GM12892 (cell line): ENCODE results near the gene TRABD2B.
"Not testable (repeated sequence)": the region's sequence is repeated elsewhere in the genome, so short reads cannot be mapped to it uniquely, and the experiment has no call there.

Experiments
- DNase-seq: peaks from one replicate; pipeline ENCODE4 v3.0.0; 2011; ENCODE audit not compliant: insufficient read length
- FAIRE-seq: peaks from 2 replicates; lab custom pipeline; 2011; peaks lifted over from hg19 to GRCh38; lab: Jason Lieb, UNC
- POLR2A ChIP-seq: IDR thresholded peaks from 2 replicates; pipeline ENCODE4 v1.6.1; 2011; ENCODE audit warnings: low read depth, low read length, control low read depth
- POLR2AphosphoS5 ChIP-seq: IDR thresholded peaks from 2 replicates; pipeline ENCODE4 v1.6.1; 2011; ENCODE audit warnings: low read depth, low read length, control low read depth
- TAF1 ChIP-seq: IDR thresholded peaks from 2 replicates; pipeline ENCODE4 v1.6.1; 2011; ENCODE audit warnings: low read depth, mild to moderate bottlenecking, control low read depth, low read length, borderline replicate concordance

TRABD2B gene

GRCh38 chr1:47971385-47972160 is 25.6 kb downstream of the TRABD2B start:
- TF ChIP-seq TAF1 (no peak), POLR2AphosphoS5 (no peak), POLR2A (no peak)
- no peak for FAIRE-seq
- DNase-seq: no peak

GRCh38 chr1:47970882-47971281 is 26.3 kb downstream of the TRABD2B start:
- DNase-seq: no peak
- FAIRE-seq: no peak
- TF ChIP-seq POLR2AphosphoS5: no peak
- TF ChIP-seq TAF1: no peak

GRCh38 chr1:47969478-47969877 is 27.7 kb downstream of the TRABD2B start:
- FAIRE-seq (no peak), DNase-seq (no peak)
- TF ChIP-seq POLR2AphosphoS5: no peak
- no peak for TF ChIP-seq TAF1
- no peak for TF ChIP-seq POLR2A

GRCh38 chr1:47968556-47968888 is 28.7 kb downstream of the TRABD2B start:
- TF ChIP-seq POLR2AphosphoS5 (no peak), POLR2A (no peak), TAF1 (no peak)
- DNase-seq: no peak

GRCh38 chr1:47967864-47968555 is 29.2 kb downstream of the TRABD2B start:
- TF ChIP-seq TAF1 (no peak), POLR2AphosphoS5 (no peak), POLR2A (no peak)
- DNase-seq (no peak), FAIRE-seq (no peak)

More at GRCh38 chr1:47968556-47968888, 28.7 kb downstream of the TRABD2B start:
- FAIRE-seq: no peak

- no peak for DNase-seq
- no peak for FAIRE-seq
- TF ChIP-seq POLR2A (no peak), POLR2AphosphoS5 (no peak), TAF1 (no peak)
Observed at GRCh38 chr1:47965816-47966215, 31.4 kb downstream of the TRABD2B start.

GRCh38 chr1:47964636-47965035 is 32.5 kb downstream of the TRABD2B start:
- TF ChIP-seq TAF1 (no peak), POLR2A (no peak), POLR2AphosphoS5 (no peak)
- DNase-seq (no peak), FAIRE-seq (no peak)

GRCh38 chr1:47963568-47964358 is 33.4 kb downstream of the TRABD2B start:
- no peak for FAIRE-seq
- no peak for TF ChIP-seq POLR2AphosphoS5
- no peak for TF ChIP-seq POLR2A
- no peak for TF ChIP-seq TAF1
- no peak for DNase-seq

GRCh38 chr1:47962750-47963492 is 34.3 kb downstream of the TRABD2B start:
- DNase-seq (no peak), FAIRE-seq (no peak)
- TF ChIP-seq POLR2A: no peak
- no peak for TF ChIP-seq TAF1
- no peak for TF ChIP-seq POLR2AphosphoS5

- not testable (repeated sequence) for FAIRE-seq, DNase-seq
Observed at GRCh38 chr1:47961835-47962234, 35.4 kb downstream of the TRABD2B start.

- not testable (repeated sequence) for DNase-seq, FAIRE-seq
Observed at GRCh38 chr1:47956491-47956890, 40.7 kb downstream of the TRABD2B start.

GRCh38 chr1:47953661-47954060 is 43.5 kb downstream of the TRABD2B start:
- TF ChIP-seq POLR2AphosphoS5: no peak
- TF ChIP-seq TAF1: no peak
- no peak for TF ChIP-seq POLR2A
- DNase-seq (no peak), FAIRE-seq (no peak)
